ENCODE data around the gene ADPRM. TPM values are rescaled to one million over a fixed set of nuclear protein-coding genes. Genes with fewer than 3 reads are reported as not detected.

The ADPRM gene
- 14.3 and 17.1 TPM in 2 replicates for total RNA-seq

GRCh38 chr17:10697092-10698081 is at the start of gene ADPRM, which contains the start of gene SCO1:
Gene ADPRM, plus strand, starts transcription at chr17:10697594. Its CDS starts 7,333 bp downstream, at chr17:10704927.
Gene SCO1, minus strand, starts transcription at chr17:10697533. Its CDS starts 26 bp downstream, at chr17:10697507.

GRCh38 chr17:10657148-10657547 is 40.2 kb upstream of the ADPRM start, which contains the start of gene MYH3:
Gene MYH3, minus strand, starts transcription at chr17:10657309. Its CDS starts 2,245 bp downstream, at chr17:10655064.

GRCh38 chr17:10729334-10730193 is 32.2 kb downstream of the ADPRM start, which contains the start of gene TMEM220:
Gene TMEM220, minus strand, starts transcription at chr17:10730023. Its CDS starts 172 bp downstream, at chr17:10729851.

Other genes starting within 250 kb of the ADPRM start
- gene MYH4, start 228.0 kb upstream of the ADPRM start, total RNA-seq = not detected in 2 replicates
- not detected in 2 replicates for gene MYH1, start 179.1 kb upstream of the ADPRM start, total RNA-seq
- gene MYH2, start 147.9 kb upstream of the ADPRM start, total RNA-seq = not detected in 2 replicates
- gene MYH3, start 40.3 kb upstream of the ADPRM start, total RNA-seq = 0.86 and 1.4 TPM in 2 replicates
- 22.3 and 23.9 TPM in 2 replicates for gene SCO1, start 61 bp upstream of the ADPRM start, total RNA-seq
- 3.6 and 6.8 TPM in 2 replicates for gene TMEM220, start 32.4 kb downstream of the ADPRM start, total RNA-seq
- gene TMEM238L, start 106.5 kb downstream of the ADPRM start, total RNA-seq = not detected in 2 replicates
- gene PIRT, start 140.5 kb downstream of the ADPRM start, total RNA-seq = not detected in 2 replicates

All from articular chondrocyte of knee joint (primary cell).